HL-60/S4 (cell line): Measurements from ENCODE around the gene EPS8L1.
"Not testable (repeated sequence)": the region's sequence is repeated elsewhere in the genome, so short reads cannot be mapped to it uniquely, and the experiment has no call there.

Experiments used
- in situ Hi-C: fragments of 300-500 bp; cut with MboI; formaldehyde crosslinking; loops from 2 replicates; pipeline ENCODE4 v1.14.3; 2022; ENCODE audit warnings: low sequenced_read_pairs

EPS8L1 gene

DNA sequence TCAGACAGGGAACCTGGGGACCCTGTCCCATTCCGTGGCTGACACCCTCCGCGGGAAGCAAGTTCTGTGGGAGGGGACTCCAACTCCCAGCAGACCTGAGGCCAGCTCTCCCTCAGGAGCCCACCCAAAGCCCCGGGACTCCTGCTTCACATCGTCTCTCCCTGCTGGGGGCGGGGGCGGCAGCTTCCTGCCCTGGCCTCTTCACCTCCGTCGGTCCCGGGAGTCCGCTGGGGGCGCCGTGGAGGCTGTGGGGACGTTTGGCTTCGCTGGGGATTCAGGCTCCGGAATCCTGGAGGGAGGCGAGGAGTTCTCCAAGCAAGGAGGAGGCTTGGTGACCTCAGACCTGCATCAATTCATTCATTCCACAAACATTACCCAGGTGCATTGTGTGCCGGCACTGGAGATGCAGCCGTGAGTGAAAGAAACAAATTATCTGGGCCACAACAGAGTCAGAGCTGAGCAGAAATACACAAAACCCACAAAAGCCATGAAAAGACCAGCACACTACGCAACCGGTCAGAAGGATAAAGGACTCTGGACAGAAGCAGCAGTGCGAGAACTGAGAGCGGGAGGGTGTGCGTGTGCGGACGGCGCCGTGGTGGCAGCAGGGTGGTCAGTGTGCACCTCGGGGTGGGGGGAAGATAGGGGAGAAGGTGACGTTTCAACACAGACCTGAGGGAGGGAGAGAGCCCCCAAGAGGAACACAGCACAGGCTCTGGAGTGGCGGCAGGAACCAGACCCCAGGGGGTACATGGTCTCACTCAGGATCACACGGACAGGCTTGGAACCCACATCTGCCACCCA, 19.0 kb downstream of the EPS8L1 start:
- in situ Hi-C loops: no loop called here

DNA sequence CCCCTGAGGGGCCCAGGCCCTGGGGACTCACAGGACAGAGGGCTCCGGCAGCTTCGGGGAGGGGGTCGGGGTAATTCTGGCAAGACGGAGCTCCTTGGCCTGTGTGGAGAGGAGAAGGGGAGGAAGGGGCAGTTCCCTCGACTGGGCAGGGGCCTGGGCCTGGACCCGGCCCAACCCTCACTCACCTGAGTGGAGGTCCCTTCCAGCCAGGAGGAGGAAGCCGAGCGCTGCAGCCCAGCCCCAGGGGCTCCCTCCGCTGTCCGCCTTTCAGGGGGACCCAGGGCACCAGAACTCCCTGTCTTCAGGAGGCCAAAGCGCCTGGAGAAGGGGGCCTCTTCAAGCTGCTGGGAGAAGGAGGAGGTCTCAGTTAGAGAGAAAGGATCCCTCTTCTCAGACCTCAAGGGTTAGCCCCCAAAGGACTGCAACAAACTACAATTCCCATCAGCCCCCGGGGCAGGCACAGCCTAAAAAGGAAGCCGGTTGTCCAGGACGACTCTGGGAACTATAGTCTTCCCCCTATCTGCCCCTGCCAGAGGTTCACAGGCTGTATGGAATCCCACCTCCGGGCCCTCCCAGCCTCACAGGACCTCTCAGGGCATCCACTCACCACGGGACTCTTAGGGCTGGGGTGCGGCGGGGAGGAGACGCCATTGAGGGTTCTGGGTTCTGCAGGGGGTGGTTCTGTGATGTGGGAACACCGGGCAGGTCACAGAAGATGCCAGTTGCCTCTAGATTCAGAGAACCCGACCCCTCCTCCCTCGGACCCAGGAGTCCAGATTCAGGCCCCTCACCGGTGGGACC, 19.8 kb downstream of the EPS8L1 start:
- in situ Hi-C loops: no loop called here

DNA sequence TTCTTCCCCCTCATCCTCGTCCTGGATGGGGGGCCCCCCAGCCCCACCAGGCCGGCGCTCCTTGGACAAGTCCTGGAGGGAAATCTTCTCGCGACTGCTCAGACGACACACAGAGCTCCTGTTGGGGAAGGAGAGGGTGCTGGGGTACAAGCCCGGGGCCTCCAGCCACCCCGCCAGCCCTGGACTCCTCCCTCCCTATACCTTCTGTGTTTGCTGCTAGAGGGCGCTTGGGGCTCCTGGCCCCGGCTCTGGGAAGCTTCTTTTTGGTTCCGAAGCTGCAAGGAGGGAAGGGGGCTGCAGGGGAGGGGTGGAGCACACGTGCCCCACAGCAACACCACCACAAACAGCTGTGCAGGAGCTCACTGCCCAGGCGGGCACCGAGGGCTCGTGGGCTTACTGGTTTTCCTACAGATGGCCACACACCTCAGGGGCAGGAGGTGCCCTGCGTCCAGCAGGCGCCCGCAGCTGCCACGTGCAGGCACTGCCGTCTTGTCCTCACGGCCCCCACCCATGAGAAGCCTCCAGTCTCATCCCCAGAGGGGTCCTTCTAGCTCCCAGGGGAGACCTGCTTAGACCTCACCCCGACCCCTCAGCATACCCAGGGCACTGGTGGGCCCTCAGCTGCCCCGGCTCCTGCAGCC, 20.5 kb downstream of the EPS8L1 start:
- in situ Hi-C loops: no loop called here

DNA sequence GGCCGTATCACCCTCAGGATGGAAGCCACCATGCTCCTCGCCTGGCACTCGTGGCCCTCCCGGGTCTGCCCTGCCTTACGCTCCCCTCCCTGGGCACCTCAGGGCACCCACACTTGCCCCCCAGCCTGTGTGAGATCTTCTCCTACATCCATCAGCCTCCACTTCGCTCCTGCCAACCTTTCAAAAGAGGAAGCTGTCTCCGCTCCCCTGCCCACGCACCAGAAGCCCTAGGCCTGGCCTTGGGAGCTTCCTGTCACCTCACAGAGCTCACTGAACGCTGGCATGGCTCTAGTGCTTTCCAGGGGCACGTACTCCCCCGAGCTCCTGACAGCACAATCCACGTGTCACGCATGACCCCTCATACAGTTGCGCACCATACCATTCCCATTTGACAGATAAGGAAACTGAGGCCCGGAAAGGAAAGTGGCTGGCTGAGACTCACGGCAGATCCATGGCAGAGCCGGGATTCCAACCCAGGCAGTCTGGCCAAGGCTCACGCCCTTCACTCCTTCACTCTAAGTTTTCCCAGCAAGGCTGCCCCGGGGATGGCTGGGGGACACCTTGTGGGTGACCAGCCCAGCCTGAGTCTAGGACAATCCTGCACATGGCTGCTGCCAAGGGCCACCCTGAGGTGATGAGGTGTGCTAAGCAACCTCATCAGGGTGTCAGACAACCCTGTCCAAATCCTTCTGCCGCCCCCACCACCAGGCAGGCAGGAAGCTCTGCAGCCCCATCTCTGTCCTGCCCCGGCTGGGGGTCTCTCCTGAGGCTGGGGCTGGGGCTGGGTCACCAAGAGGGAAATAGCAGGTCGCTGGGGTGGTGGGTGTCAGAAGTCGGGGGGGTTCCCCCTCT, 22.4 kb downstream of the EPS8L1 start:
- in situ Hi-C loops: no loop called here

DNA sequence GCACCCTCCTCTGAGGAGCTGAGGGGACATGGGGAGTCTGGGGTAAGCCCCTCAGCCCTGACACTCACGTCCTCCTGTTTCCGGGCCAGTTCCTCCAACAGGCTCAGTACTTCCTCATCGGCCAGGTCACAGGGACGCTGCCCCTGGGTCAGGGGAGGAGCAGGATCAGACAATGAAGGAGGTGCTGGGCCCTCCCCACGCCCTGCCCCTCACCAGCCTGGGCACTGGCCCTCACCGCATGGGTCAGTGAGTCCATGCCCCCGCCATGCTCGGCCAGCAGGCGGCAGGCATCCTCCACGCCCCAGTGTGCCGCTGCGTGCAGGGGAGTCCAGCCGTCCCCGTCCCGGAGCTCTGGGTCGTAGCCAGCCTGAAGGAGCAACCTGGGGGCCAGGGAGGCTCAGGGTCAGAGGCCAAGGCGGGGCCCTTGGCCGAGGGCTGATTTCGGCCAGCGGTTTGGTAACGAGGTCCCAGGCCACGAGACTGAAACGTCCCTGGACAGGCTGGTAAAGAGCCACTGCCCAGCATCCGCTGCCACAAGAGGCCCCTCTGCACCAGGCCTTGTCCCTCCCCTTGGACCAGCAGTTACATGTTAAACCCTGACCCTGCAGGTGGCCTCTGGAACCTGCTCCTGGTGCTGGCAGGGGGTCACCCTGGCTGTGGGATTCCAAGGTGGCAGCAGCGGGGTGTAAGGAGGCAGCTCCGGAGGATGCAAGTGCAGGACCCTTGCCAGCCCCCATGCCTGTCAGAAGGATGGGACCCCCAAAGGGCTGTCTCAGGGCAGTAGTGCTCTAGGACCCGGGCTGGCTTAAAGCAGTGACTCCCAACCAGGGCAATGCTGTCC, 23.3 kb downstream of the EPS8L1 start:
- in situ Hi-C loops: no loop called here

DNA sequence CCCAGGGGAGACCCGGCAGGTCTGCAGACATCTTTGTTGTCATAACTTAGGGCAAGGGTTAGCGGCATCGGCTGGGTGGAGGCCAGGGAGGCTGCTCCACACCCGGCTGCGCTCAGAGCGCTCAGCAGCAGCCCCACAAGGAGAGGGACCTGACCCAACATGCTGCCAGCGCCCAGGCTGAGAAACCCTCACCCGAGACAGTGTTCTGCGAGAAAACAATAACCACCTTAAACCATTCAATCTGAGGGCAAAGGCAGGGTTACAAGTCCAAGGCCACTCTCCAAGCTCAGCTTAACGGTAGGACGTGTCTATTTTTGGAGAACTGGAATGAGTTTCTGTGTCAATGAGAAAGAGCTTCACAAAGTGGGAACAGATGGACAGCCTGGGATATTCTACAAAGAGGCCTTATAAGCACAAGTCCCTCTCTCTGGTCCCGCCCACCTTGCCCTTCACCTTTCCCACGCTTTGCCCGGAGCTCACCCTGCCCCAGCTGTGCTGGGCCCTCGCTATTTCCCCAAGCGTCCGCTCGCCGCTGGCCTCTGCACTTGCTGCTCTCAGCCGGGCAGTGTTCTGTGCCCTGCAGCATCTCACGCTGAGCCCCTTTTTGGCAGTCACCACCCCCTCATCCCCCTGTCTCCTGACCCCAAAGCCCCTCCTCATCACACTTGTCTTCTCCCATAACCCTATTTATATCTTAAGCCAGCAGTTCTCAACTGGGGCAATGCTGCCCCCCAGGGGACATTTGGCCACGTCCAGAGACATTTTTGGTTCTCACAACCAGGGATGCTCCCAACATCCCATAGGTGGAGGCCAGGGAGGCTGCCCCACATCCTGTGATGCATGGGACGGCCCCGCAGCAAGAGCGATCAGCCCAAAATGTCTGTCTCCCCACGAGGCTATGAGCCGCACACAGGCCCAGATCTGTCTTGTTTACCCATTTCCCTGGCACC, 24.2 kb downstream of the EPS8L1 start:
- in situ Hi-C loops: no loop called here

DNA sequence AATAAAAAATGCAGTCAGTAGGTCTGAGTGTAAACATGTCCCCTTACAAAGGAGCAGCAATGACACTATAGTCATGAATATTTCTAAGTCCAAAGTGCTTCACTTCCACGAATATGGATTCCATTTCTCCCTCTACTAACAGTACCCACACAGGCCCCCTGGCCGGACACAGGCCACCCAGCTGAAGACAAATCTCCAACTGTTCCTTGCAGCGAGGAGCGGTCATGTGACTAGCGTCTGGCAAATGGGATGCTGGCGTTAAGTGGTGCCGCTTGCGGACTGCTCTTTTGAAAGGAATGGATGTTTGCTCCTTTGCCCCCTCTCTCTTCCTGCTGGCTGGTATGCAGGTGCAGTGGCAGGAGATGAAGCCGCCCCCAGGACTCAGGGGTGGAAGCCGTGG, 25.6 kb downstream of the EPS8L1 start:
- in situ Hi-C loops: no loop called here

DNA sequence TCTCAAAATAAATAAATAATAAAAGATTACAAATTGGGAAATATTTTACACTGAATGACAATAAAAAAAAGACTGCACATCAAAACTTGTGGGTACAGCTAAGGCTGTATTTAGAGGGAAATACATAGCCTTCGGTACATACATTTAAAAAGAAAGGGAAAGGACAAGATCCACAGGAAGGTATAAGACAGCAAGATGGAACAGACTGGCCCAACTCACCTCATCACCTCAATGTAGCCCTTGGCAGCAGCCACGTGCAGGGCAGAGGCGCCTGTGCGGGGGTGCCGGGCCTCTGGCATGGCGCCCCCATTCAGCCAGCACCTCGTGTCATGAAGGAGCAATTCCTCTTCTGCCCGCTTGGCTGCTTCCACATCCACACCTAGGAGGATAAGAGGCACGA, 27.5 kb downstream of the EPS8L1 start:
- in situ Hi-C loops: no loop called here

DNA sequence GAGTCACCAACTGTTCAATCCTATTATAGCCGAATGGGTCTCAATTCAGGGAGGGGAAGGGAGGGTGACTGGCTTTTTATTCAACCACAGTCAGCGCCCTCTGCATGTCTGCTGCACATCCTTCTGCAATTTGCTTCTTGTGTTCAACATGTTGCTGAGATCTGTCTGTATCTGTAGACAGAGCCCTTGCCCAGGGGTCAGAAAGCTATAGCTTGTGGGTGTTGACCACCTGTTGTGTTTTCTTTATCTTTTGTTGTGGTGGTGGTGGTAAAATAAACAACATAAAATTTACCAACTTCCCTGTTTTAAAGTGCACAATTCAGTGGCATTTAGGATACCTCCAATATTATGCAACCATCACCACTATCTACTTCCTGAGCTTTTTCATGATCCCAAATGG, 29.6 kb downstream of the EPS8L1 start:
- in situ Hi-C loops: no loop called here

DNA sequence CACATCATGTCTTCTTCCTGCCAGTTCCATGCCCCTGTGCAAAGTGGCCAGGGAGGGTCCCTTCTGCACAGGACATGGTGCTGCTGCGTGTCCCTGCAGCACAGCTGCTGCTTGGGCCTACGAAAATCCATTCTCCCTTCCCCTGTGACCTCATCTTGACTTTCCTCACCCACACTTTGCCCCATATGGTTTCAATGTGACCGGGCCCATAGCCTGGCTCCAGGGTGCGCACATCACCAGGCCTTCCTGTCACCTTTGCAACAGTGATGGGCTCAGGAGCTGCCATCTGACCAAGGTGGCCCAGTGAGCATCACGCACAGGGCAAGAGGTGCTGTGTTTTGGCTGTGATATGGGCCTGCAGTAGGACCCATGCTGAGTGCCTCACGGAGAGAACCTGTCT, 30.9 kb downstream of the EPS8L1 start:
- in situ Hi-C loops: no loop called here

DNA sequence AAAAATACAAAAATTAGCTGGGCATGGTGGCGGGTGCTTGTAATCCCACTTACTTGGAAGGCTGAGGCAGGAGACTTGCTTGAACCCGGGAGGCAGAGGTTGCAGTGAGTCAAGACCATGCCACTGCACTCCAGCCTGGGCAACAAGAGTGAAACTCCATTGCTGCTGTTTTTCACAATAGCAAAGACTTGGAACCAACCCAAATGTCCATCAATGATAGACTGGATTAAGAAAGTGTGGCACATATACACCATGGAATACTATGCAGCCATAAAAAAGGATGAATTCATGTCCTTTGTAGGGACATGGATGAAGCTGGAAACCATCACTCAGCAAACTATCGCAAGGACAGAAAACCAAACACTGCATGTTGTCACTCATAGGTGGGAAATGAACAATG, 31.6 kb downstream of the EPS8L1 start:
- in situ Hi-C loops: not testable (repeated sequence)

DNA sequence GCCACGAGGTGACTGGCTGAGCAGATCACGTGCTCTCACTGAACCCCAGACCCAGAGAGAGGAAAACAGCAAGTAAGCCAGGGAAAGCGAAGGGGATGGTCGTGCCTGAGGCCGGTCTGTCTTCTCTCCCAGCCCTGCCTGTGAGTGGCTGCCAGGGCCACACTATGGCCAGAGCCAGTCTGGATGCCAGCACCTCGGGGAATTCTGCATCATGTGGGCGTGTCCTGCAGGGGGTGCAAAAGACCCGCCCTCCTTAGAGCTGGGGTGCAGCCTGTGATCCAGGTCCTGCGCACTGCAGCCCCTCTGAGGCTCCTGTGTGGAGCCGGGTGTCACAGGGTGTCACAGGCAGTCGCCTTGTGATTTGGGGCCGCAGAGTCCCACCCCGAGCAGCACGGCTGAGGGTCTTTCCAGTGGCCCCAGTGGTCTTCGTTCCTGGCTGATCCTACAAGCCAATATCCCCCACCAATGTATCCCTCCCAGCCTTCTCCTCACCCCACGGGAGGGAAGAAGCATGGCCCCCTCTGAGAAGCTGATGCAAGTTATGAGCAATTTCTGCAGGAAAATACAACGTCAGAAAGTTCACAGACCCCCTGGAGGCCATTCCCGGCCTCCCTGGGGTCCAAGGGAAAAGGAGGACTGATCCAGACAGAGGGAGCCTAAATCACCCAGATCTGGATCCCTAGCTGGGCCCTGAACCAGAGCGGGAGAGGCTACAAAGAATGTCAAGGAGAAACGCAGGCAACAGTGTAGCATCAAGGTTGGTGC, 34.0 kb downstream of the EPS8L1 start:
- in situ Hi-C loops: no loop called here

DNA sequence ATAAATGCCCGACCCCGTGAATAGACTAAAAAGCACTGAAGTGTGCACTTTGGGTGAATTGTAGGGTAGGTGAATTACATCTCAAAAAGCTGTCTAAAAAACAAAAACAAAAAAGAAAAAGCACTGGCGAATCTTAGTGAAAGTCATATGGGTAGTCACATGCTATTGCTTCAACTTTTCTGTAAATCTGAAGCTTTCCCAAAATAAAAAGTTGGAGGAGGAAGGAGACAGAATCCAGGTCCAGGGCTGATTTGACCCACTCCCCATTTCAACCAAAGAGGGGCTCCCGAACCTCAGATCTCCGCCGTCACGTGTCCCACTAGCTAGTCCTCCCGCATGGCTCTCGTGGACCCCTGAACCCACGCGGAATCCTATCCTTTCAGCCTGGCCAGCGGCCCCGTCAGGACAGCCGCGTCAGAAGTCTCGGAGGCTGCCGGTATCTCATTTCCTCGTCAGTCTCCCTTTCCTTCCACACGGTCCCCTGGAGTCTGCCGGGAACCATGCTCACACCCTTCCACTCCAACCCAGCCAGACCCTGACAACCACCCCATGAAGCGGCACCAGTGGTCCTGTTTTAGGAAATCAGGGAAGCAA, 35.7 kb downstream of the EPS8L1 start:
- in situ Hi-C loops: no loop called here

DNA sequence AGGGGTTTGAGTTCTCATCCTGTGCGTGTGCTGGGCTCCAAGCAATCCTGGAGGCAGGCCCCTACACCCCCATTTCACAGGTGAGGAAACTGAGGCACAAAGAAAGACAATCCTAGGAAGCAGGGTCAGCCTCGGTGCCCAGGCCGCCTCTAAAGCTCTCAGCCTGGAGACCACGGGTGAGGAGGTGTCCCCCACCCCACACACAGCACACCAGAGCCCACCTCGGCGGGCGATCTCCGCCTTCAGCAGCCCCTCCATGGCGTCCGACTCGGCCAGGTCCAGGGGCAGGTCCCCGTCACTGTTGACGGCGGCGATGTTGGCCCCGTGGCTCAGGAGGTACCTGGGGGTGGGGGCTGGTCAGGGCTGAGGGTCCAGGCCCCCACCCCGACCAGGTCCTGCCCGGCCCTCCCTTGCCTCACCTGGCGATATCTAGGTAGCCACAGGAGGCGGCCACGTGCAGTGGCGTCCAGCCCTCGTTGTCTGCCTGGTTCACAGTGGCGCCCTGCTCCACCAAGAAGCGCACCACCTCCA, 36.6 kb downstream of the EPS8L1 start:
- in situ Hi-C loops: no loop called here

DNA sequence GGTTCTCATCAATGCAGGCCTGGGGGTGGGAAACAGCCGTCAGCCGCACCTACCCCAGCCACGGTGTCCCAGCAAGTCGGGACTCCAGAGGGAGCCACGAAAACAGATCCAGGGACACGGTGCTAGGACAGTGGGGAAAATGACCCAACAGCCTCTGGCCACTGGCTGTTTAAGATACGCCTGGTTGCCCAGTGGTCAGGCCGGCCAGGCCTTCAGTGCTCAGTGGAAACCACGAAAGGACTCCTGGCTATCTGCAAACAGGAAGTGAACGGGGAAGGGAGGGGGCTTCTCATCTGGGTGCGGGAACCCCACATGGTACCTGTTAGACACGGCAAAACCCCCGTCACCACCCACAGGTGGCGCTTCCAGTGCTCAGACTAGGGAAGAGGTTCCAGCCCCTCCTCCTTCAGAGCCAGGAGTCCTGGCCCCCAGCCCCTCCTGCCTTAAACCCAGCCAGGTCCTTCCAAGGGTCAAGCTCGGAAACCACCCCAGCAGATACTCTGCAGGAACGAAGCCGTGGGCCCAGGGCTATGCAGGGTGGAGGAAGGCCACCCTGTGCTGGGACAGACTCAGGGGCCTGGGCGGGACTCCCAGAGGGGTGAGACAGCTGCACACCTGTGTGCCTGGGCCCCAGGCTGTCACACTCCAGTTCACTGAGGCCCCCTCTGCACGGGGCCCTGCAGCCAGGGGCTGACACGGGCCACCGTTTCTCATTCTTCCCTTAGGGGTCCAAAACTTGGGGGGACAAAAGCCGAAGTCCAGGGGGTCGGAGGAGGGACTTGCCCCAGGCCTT, 37.3 kb downstream of the EPS8L1 start:
- in situ Hi-C loops: no loop called here

DNA sequence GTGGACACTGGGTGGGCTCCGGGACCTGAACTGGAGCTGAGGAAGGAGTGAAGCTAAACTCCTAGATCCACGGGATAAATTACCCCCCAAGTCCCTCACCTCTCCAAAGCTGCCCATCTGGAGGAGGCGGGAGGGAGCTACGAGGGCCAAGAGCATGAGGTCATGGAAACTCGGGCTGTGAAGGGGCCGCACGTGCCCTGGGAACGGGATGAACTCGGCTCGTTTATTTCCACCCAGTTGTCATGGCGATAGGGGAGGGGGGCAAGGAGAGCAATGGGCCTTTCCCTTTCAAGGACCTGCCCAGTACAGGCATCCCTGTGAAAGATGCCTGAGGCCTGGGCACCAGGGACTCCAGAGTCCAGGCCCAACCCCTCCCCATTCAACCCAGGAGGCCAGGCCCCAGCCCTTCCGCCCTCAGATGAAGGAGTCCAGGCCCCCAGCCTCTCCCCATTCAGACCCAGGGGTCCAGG, 37.9 kb downstream of the EPS8L1 start:
- in situ Hi-C loops: no loop called here
